GM13977 (cell line): Measurements from ENCODE around the gene DSE.

Source experiments
- DNase-seq: peaks from one replicate; pipeline ENCODE4 v3.0.0; 2012; ENCODE audit warnings: low spot score
- in situ Hi-C: fragments of 300-500 bp; cut with MboI; formaldehyde crosslinking; loops from one replicate; pipeline ENCODE4 v1.12.0; 2022; ENCODE audit warnings: low sequenced_read_pairs, low pct_unique_long_range_greater_than_20kb, mixed read lengths, inconsistent platforms; ENCODE audit not compliant: unreplicated experiment
- TF ChIP-seq, protein P1 (sequence below): IDR thresholded peaks from 2 replicates; pipeline ENCODE4 v1.5.1; 2012; ENCODE audit warnings: mild to moderate bottlenecking, control low read depth; ENCODE audit not compliant: insufficient read depth; ENCODE audit errors: extremely low read depth, missing control alignments

DSE gene

DNA sequence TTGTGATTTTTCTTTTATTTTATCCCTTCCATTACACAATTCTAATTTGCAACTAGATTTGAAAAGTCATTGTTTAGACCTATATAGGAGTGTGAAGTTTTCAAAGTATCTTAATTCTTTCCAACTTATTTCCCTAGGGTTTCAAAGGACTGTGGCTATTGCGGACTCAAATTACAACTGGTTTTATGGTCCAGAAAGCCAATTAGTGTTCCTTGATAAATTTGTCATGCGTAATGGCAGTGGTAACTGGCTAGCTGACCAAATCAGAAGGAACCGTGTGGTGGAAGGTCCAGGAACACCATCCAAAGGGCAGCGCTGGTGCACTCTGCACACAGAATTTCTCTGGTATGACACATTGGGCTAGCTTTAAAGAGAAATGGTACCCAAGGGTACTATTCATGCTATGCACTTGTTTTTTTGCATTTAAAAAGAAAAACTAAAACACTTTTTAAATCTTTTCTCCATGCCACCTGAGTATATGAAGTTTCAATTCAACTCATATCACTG, 62.5 kb downstream of the DSE start:
- no peak for DNase-seq
- in situ Hi-C loops = no loop called here
- TF ChIP-seq, protein P1, sequence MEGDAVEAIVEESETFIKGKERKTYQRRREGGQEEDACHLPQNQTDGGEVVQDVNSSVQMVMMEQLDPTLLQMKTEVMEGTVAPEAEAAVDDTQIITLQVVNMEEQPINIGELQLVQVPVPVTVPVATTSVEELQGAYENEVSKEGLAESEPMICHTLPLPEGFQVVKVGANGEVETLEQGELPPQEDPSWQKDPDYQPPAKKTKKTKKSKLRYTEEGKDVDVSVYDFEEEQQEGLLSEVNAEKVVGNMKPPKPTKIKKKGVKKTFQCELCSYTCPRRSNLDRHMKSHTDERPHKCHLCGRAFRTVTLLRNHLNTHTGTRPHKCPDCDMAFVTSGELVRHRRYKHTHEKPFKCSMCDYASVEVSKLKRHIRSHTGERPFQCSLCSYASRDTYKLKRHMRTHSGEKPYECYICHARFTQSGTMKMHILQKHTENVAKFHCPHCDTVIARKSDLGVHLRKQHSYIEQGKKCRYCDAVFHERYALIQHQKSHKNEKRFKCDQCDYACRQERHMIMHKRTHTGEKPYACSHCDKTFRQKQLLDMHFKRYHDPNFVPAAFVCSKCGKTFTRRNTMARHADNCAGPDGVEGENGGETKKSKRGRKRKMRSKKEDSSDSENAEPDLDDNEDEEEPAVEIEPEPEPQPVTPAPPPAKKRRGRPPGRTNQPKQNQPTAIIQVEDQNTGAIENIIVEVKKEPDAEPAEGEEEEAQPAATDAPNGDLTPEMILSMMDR = no peak

DNA sequence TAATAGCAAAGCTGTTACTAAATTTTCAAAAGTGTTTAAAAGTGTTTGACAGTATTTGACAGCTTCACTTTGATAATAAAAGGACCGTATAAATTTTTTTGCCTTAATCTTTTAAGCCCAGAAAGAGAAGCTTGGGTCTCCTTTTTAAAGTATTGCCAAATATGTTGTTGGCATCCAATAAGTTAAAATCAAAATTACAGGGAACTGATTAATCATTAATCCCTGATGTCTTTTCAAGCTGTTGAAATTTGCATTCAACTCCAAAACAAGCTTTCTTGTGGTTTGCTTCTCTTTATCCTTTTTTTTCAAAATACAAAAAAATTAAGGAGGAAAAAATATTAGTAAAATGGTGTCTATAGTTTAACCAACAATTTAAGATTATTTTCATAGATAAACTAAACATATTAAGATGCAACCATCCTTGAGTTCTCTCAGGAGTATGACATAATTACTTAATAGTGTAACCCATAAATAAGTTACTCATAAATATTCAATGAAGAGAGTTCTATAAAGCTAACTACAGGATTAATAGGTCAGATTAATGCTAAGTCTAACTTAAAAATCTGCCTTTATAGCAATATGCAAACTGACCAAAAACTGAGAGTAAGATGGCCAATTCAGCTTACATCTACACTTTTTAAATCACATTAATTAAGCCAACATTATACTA, 63.4 kb downstream of the DSE start:
- DNase-seq = no peak
- in situ Hi-C loops = no loop called here
- TF ChIP-seq, protein P1 = no peak

DNA sequence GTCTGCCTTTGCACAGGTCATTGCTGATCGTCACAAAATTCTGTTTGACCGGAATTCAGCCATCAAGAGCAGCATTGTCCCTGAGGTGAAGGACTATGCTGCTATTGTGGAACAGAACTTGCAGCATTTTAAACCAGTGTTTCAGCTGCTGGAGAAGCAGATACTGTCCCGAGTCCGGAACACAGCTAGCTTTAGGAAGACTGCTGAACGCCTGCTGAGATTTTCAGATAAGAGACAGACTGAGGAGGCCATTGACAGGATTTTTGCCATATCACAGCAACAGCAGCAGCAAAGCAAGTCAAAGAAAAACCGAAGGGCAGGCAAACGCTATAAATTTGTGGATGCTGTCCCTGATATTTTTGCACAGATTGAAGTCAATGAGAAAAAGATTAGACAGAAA, 65.8 kb downstream of the DSE start:
- no peak for DNase-seq
- TF ChIP-seq, protein P1 = no peak
- in situ Hi-C loops = no loop called here

DNA sequence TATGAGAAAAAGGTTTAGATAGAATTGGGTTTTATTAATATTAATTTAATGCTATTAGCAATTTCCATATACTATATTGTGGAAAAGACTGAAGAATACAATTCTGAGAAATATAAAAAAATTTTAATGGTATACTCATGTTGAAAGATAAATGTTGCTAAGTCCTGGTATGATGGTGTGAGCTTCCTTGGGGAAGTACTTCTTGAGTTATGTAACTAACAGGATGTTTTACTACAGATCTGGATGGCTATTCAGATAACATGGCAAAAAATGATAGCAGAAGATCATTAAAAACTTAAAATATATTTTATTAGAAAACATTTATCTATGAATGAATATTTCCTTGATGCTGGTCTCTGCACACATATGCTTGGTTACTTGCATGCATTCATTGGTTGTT, 66.9 kb downstream of the DSE start:
- in situ Hi-C loops = no loop called here
- no peak for DNase-seq
- TF ChIP-seq, protein P1 = no peak

DNA sequence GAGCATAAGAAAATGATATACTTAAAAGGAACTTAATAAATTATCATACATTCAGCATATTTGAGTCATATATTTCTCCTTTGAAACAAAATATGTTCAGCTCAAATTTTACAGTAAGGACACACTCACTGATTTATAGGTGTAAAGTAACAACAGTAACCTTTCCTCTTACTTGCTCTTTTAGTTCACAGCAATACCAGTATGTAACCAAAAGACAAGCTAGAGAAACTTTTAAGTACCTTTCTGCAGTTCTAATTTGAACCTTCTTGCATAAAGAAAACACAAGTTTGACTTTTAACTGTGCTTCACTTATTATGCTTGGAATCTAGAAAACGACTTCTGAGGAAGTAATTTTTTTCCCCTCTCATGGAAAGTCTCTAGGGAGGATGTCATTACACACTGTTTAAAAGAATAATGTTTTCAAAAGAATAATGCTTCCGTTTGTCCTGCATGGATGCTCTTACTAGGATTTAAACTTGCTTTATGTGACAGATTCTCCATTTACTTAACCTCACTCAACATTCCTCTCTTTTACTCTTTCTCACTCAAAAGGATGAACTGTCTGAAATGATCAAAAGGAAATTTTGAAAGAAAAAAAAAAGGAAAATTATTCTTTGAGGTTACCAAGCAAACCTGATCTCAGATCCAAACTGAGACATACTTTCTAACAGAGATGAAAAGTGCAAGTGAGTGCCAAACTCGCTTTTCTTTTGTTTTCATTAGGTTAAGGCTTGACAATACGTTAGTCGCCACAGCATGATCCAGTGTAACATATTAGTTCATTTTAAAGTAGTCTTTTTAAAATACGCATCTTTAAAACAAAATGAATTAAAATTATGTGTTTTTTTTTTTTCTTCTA, 68.1 kb downstream of the DSE start:
- in situ Hi-C loops = no loop called here
- TF ChIP-seq, protein P1 = no peak
- DNase-seq = no peak

DNA sequence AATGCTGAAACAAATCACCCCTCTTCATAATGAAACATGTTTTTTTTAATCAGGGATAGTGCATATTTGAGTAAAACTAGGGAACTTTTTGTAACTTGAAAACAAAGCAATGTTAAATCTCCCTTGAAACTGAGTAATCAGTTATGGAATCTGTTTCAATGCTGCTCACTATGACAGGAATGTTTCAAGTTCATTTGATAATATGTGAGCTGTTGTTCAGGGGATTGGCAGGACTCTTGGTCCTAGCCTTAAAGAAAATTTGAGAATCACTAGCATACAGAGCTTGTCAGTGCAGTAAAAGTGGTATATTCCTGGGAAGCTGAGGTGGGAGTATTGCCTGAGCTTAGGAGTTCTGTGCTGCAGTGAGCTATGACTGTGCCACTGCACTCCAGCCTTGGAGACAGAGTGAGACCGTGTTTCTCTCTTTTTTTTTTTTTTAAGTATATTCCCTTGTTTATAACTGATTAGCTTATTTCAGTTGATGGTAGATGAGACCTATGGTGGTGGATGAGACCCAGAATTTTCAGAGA, 68.8 kb downstream of the DSE start:
- in situ Hi-C loops = no loop called here
- DNase-seq = no peak
- TF ChIP-seq, protein P1 = no peak
